Neural progenitor cell (in vitro differentiated cells): ENCODE measurements around the gene SCYGR1.

Experiments used
- CTCF ChIP-seq: fragments of 200-600 bp; sonication (generic); IDR thresholded peaks from 2 replicates; pipeline ENCODE4 v1.5.1; 2017; ENCODE audit warnings: antibody characterized with exemption, mild to moderate bottlenecking
- EZH2 ChIP-seq: fragments of 200-600 bp; sonication (generic); IDR thresholded peaks from 2 replicates; pipeline ENCODE4 v1.6.1; 2017; ENCODE audit warnings: antibody characterized with exemption, mild to moderate bottlenecking, moderate library complexity

GRCh38 chr2:227348324-227348723 lies 39.4 kb downstream of the SCYGR1 start:
- TF ChIP-seq CTCF (no peak), EZH2 (no peak)
